HG03342 (cell line): ENCODE results near the gene AARSD1.
"Not testable (repeated sequence)": the region's sequence is repeated elsewhere in the genome, so short reads cannot be mapped to it uniquely, and the experiment has no call there.

Experiments
- ATAC-seq: cut with Tn5 transposase; IDR thresholded peaks from one replicate; pipeline ENCODE4 v1.9.1; 2021; ENCODE audit warnings: mild to moderate bottlenecking, moderate library complexity; ENCODE audit not compliant: unreplicated experiment

AARSD1 gene

GRCh38 chr17:42922294-42922693 lies 42.0 kb downstream of the AARSD1 start:
- no peak for ATAC-seq

DNA sequence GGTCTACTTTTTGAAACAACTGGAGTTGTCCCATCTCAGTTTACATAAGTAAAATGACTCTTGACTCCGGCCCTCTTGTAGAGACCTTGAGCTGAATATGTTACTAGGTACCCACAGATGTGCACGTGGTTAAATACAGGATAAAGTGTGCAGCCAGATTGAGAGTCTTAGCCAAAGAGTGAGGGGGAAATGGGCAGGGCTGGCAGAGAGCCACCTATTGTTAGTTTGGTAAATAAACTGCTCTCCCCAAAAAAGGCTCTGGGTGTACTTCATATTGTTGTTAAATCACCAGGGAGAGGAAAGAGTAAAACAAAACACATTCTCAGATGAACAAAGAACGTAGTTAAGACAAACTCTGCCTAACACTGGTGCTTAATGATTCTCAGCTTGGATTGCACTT lies 43.3 kb downstream of the AARSD1 start:
- ATAC-seq: no peak

DNA sequence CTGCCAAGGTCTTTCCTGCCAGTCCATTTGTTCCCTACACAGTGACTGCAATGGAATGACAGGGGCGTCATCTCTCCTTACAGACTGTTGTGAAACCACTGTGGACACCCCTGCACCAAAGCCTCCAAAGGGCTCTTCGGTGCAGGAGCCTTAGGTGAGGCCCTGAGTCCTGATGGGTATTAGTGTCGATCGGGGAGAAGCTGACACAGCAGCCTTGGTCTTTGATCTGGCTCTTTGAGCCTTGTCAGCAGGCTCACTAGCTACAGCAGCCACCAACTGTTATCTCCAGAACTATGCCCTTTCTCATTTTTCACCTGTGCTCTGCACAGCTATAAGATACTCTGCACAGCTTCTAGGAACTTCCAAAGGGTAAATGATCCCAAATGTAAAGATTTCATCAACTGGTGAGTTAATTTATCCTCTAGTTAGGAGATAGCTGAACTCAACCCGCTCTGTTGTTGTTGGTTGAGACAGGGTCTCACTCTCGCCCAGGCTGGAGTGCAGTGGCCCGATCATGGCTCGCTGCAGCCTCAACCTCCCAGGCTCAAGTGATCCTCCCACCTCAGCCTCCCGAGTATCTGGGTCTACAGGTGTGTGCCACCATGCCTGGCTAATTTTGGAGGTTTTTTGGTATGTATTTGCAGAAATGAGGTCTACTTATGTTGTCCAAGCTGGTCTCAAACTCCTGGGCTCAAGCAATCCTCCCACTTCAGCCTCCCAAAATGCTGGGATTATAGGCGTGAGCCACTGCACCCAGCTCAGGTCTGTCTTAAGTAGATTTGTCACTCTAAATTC lies 44.0 kb downstream of the AARSD1 start:
- no peak for ATAC-seq

DNA sequence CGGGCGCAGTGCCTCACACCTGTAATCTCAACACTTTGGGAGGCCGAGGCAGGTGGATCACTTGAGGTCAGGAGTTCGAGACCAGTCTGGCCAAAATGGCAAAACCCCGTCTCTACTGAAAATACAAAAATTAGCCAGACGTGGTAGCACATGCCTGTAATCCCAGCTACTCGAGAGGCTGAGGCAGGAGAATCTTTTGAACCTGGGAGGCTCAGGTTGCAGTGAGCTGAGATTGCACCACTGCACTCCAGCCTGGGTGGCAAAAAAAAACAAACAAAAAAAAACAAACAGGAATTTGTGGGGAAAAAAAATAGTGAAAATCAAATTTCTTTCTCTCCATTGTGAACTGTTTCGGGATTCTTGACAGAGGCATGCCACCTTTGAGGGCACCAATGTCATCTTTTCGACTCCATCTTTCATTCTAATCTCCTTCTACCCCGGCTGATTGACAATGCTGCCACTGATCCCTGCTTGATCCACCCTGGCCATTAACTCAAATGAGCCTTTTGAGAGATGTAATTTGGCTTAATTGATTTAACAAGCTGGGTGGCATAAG lies 44.7 kb downstream of the AARSD1 start:
- ATAC-seq: not testable (repeated sequence)

DNA sequence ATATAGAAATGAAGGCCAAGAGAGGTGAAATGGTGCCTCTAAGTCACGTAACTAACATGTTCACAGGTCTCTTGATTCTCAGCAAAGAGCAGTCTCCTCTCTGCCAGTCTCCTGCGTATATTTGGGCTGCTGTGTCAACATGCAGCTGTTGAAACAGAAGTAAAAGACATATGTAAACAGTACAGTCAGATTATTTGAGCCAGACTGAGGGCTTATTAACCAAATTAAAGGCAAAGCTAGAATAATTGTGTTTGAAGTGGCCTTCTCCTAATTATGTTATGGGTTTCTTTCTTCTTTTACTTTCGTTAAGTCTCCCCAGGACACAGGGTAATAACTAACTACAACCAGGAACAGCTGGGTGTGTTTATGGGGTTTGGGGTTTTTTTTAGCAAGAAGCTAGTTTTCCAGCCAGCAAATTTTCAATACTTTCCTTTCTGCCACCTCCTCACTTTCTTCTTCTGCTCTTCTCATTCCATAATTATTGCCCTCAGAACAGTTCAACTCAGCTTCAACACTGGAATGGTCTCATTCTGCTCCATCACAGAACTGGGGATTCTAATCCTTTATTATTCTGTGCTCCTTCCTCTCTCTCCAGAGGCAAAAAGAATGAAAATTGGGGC lies 45.2 kb downstream of the AARSD1 start:
- no peak for ATAC-seq

DNA sequence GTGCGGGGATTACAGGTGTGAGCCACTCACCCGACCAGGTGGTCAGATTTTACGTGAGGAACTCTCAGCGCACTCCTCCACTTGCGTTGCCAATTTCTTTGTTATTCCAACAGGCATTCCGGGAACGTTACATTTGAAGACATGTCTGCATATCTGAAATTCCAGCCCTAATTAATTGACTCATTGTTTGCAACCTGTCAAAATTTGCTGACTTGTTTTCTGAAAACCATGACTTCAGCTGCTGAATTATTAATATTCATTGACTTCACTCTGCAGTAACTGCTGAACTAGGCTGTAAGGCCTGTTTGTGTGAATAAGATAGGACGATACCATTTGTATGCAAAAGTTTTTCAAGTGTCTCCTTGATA lies 47.0 kb downstream of the AARSD1 start:
- no peak for ATAC-seq

- ATAC-seq: not testable (repeated sequence)
Observed at GRCh38 chr17:42916388-42917235, 47.6 kb downstream of the AARSD1 start.

DNA sequence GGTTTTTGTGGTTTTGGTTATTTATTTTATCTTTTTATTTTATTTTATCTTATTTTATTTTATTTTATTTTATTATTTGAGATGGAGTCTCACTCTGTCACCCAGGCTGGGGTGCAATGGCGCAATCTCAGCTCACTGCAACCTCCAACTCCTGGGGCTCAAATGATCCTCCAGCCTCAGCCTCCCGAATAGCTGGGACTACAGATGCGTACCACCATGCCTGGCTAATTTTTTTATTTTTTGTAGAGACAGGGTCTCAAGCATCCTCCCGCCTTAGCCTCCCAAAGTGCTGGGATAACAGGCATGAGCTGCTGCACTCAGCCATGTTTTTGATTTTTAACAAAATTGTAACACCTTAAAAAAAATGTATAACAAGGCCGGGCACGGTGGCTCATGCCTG lies 49.0 kb downstream of the AARSD1 start:
- not testable (repeated sequence) for ATAC-seq

DNA sequence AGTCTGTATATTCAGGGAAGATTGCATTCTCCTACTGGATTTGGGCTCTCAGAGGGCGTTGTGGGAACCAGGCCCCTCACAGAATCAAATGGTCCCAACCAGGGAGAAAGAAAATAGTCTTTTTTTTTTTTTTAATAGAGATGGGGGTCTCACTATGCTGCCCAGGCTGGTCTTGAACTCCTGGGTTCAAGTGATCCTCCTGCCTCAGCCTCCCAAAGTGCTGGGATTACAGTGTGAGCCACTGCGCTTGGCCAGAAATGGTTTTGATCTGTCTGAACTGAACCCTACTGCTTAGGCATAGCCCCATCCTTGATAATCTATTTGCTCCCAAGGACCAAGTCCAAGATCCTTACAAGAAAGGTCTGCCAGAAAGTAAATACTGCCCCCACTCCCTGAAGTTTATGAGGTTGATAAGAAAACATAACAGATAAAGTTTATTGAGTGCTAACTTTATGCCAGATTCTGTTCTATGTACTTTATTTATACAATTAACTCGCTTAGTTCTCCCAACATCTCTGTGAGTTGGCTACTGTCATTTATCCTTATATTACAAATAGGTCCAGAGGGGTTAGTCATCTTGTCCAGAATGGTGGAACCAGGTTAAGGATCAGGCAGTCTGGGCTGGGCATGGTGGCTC lies 50.2 kb downstream of the AARSD1 start:
- no peak for ATAC-seq

DNA sequence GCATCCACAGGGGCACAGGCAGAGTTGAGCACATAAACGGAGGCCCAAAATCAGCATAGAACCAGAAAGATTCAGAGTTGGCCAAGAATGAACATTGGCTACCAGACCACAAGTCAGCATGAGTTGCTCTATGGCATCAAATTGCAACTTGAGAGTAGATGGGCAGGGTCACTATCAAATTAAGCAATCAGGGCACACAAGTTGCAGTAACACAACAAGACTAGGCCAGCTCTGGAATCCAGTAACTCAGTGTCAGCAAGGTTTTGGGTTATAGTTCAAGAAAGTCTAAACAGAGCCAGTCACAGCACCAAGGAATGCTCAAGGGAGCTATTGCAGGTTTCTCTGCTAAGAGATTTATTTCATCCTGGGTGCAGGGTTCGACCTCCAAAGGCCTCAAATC lies 50.7 kb downstream of the AARSD1 start:
- ATAC-seq: no peak

DNA sequence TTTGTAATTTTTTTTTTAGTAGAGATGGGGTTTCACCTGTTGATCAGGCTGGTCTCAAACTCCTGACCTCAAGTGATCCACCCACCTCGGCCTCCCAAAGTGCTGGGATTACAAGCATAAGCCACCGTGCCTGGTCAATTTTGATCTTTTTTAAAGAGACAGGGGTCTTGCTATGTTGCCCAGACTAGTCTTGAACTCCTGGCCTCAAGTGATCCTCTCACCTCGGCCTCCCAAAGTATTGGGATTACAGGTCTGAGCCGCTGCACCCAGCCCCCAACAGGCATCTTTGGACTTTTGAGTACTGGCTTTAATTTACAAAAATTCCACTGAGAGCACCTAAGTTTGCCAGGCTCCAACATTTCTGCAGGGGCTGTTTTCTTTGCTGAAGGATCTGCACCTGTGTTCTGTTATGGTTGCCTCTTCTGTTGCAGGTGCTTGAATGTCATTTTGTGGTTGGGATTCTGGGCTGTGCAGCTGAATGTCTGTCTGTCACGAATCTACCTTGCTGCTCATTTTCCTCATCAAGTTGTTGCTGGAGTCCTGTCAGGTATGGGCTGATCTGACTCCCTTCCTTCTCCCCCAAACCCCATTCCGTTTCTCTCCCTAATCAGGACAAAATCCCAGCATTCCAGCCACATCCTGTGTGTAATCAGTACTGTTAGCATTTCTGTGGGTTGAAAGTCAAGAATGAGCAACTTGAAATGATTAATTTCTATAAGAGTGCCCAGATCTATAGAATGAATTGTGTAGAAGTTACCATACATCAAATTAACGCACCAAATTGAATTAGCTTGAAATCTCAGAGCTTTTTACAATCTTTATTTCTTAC lies 55.2 kb downstream of the AARSD1 start:
- ATAC-seq: no peak

- no peak for ATAC-seq
Observed at GRCh38 chr17:42906772-42907446, 57.3 kb downstream of the AARSD1 start.

DNA sequence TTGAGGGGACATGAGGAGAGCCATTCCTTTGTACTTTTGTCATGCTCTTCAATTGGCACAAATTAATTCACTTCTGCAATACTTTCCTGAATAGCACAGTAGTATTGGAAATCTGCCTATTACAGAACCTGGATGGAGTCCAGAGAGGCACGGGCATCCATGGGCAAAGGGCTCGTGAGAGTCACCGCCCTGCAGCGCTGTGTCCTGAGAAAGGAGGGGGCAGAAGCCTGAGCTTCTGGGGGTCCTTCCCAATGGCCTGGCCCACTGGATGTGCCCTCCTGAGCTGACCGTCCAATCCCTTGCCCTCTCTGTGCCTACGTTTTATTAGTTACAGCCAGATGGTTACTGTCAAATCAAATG lies 60.2 kb downstream of the AARSD1 start:
- ATAC-seq: no peak

GRCh38 chr17:42901535-42902229 lies 62.6 kb downstream of the AARSD1 start:
- no peak for ATAC-seq
